M059J (cell line): ENCODE data around the gene SLC22A6. TPM values are rescaled to one million over a fixed set of nuclear protein-coding genes. Genes with fewer than 3 reads are reported as not detected.

Source experiments
- DNase-seq: peaks from one replicate; pipeline ENCODE4 v3.0.0-alpha.2; 2012; ENCODE audit warnings: low read depth
- total RNA-seq: library from RNA; depleted of rRNA; stranded (reverse); fragments of >200 nt; shearing (Covaris generic); gene quantifications from 2 replicates; pipeline ENCODE4 v1.2.3, GENCODE V29; 2014; rRNA removed

Gene SLC22A6
- not detected in 2 replicates for total RNA-seq

GRCh38 chr11:62984451-62984991 is at the start of gene SLC22A6:
SLC22A6 (minus strand) TSS chr11:62984967; CDS start chr11:62984690, 277 bp downstream.
- DNase-seq: no peak

GRCh38 chr11:63032457-63032856 is 47.7 kb upstream of the SLC22A6 start:
- DNase-seq: no peak

- DNase-seq: peak; percentile 67
Measured at GRCh38 chr11:63023841-63024648, 39.3 kb upstream of the SLC22A6 start.

- no peak for DNase-seq
Measured at GRCh38 chr11:63023222-63023814, 38.6 kb upstream of the SLC22A6 start.

GRCh38 chr11:63022441-63022840 is 37.7 kb upstream of the SLC22A6 start:
- DNase-seq: no peak

GRCh38 chr11:63020671-63021291 is 36.0 kb upstream of the SLC22A6 start:
- DNase-seq: peak; percentile 17

- no peak for DNase-seq
Measured at GRCh38 chr11:63019506-63019905, 34.7 kb upstream of the SLC22A6 start.

- DNase-seq: no peak
Measured at GRCh38 chr11:63017306-63017974, 32.7 kb upstream of the SLC22A6 start.

- no peak for DNase-seq
Measured at GRCh38 chr11:63015521-63016215, 30.9 kb upstream of the SLC22A6 start, which contains the start of gene SLC22A8. SLC22A8 (minus strand) TSS chr11:63015841; CDS start chr11:63014958, 883 bp downstream.

GRCh38 chr11:63014408-63015055 is 29.8 kb upstream of the SLC22A6 start:
- no peak for DNase-seq

- no peak for DNase-seq
Measured at GRCh38 chr11:63012839-63013238, 28.1 kb upstream of the SLC22A6 start.

GRCh38 chr11:63012430-63012829 is 27.7 kb upstream of the SLC22A6 start:
- DNase-seq: no peak

- DNase-seq: no peak
Measured at GRCh38 chr11:63010934-63011439, 26.2 kb upstream of the SLC22A6 start.

GRCh38 chr11:63007920-63008319 is 23.2 kb upstream of the SLC22A6 start:
- DNase-seq: no peak

- no peak for DNase-seq
Measured at GRCh38 chr11:63001456-63001855, 16.7 kb upstream of the SLC22A6 start.

- no peak for DNase-seq
Measured at GRCh38 chr11:62999649-63000048, 14.9 kb upstream of the SLC22A6 start.

GRCh38 chr11:62999156-62999555 is 14.4 kb upstream of the SLC22A6 start:
- DNase-seq: no peak

- no peak for DNase-seq
Measured at GRCh38 chr11:62996271-62996670, 11.5 kb upstream of the SLC22A6 start.

GRCh38 chr11:62994775-62995174 is 10.0 kb upstream of the SLC22A6 start:
- DNase-seq: no peak

GRCh38 chr11:62988276-62988675 is 3.5 kb upstream of the SLC22A6 start:
- DNase-seq: no peak
